HG02938 (cell line): ENCODE measurements around the gene MTA3.

Source experiments
- ATAC-seq: cut with Tn5 transposase; IDR thresholded peaks from one replicate; pipeline ENCODE4 v1.9.1; 2021; ENCODE audit warnings: mild to moderate bottlenecking, moderate library complexity; ENCODE audit not compliant: unreplicated experiment

MTA3 gene

GRCh38 chr2:42658306-42658705 is 89.9 kb downstream of the MTA3 start:
- no peak for ATAC-seq

GRCh38 chr2:42659609-42660008 is 91.2 kb downstream of the MTA3 start:
- no peak for ATAC-seq

- ATAC-seq: peak; percentile 83
Measured at GRCh38 chr2:42663106-42663780, 94.8 kb downstream of the MTA3 start.

DNA sequence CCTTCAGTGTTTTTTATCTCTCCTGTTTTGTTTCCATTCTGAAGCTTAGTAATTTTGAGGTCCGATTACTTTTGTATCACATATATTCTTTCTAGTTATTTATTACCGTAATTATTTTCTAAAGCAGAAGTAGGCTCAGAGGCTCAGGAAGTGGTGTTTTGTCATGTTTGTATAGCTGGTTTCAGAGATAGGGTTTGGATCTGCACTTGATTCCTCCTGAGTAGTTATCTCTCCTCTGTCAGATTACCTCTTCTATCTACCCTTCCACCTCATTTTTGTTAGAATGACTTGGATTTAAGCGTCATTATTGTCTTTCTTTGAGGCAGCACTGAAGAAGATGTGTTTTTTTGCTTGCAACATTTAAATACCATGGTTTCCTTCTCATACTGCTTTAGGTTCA is 95.4 kb downstream of the MTA3 start:
- peak; percentile 41 for ATAC-seq

- ATAC-seq: no peak
Measured at GRCh38 chr2:42673989-42674579, 105.7 kb downstream of the MTA3 start.

- ATAC-seq: no peak
Measured at GRCh38 chr2:42675815-42676214, 107.4 kb downstream of the MTA3 start.

- no peak for ATAC-seq
Measured at GRCh38 chr2:42685303-42685702, 116.9 kb downstream of the MTA3 start.

DNA sequence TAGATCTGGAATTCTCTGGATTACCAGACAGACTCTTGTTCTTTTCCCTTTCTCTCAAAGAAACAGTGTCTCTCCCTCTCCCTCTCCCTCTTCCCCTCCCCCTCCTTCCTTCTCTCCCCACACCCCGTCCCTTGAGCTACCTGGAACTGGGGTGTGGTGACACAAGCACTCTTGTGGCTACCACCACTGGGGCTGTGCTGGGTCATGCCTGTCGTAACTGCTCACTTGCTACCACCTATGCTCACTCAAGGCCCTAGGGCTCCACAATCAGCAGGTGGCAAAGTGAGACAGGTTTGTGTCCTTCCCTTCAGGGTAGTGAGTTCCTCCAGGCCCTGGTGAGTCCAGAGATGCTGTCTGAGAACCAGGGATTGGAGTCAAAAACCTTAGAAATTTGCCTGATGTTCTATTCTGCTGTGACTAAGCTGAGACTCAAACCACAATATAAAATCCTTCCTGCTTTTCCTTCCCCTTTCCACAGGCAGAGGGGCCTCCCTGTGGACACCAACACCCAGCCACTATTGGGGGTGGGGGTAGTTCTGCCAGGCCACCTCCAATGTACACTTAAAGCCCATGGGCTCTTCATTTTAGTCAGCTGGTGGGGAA is 124.7 kb downstream of the MTA3 start:
- ATAC-seq: no peak

- no peak for ATAC-seq
Measured at GRCh38 chr2:42693688-42694479, 125.5 kb downstream of the MTA3 start.

DNA sequence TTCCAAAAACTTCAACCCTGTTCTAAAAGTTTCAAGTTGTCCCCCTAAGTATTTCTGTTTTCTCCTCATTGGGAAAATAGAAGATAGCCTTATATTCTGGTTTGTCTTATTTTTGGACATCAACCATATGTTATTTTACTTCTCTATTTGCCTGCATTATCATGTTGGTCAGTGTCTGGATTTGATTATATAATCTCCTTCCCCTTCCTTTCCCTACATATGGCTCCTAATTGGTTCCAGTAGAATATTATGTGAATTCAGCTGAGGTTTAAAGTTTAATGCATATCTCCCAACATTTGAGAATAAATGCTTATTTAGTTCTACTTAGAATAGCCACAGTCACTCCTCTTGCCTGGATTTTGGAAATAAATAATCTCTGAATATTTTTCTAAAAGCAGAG is 128.6 kb downstream of the MTA3 start:
- no peak for ATAC-seq

- ATAC-seq: no peak
Measured at GRCh38 chr2:42698940-42699339, 130.5 kb downstream of the MTA3 start.

DNA sequence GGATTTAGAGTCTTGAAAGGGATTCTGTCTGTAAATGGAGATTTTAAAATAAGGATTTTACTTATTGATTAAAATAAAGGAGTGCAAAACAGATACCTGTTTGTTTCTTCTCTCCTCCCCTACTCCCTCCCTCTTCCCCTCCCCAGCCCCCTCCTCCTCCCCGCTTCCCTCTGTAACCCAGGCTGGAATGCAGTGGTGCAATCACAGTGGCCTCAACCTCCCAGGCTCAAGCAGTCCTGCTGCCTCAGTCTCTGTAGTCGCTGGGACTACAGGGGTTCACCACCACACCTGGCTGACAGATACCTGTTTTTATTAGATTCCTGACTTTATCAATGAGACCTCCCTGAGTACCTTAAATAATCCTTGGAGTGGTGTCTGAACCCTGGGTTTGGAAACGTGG is 138.4 kb downstream of the MTA3 start:
- no peak for ATAC-seq

- ATAC-seq: no peak
Measured at GRCh38 chr2:42708179-42708578, 139.7 kb downstream of the MTA3 start.

DNA sequence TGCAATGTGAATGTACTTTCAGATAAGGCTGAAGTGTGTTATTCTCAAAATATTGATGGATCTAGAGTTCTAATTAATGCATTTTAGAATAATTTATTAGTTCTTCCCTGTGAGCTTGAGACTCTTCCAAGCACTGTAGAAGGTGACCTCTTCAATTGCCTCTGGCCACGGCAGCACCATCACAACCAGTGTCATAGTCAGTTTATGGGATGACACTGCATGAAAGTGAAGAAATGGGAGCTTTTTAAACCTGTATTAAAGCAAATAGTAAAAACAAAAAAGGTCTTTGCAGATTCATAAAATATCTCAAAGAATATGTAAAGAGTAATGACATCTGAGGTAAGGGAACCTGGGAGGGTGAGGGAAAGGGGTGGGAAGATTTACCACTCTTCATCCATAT is 143.5 kb downstream of the MTA3 start:
- ATAC-seq: no peak

DNA sequence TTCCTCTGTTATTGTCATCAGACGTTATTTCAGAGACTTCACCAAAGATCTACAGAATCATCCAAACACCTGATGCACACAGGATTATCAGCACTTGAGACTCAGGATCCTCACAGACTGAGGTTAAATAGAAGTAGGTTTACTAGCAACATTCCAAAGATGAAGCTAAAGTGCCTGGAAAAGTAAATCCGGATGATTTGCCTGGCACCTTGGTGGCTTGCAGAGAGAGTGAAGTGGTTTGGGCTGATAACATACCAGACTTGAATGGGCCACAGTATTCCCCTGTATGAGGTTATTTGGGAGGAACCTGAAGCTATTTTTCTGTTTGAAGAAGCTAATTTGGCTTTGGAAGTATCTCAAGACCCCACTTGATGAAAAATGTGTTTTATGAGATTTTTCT is 144.5 kb downstream of the MTA3 start:
- ATAC-seq: no peak

DNA sequence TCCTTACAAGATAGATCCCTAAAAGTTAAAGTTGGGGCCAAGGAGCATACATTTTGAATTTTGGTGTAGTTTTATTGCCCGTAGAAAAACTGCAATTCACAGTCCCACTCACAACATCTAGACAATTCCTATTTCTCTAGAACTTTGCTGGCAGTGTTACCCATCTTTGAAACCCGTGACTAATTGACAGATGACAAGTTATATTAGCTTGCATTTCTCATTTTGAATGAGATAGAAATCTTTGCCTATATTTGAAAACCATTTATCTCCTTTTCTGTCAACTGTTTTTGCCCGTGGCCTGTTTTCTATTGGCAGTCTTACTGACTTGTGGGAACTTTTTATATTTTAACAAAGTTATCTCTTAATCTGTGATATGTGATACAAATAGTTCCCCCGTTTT is 145.5 kb downstream of the MTA3 start:
- no peak for ATAC-seq

DNA sequence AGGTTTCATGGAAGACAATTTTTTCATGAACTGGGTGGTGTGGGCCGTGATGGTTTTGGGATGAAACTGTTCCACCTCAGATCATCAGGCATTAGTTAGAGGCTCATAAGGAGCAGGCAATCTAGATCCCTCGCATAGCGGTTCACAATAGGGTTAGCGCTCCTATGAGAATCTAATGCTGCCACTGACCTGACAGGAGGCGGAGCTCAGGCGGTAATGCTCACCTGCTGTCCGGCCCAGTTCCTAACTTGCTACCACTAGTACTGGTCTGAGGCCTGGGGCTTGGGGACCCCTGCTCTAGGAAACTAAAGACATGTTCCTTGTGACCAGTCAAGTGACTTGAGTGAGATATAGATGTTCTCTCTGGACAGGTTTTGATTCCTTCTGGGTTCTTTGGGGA is 146.3 kb downstream of the MTA3 start:
- no peak for ATAC-seq

- no peak for ATAC-seq
Measured at GRCh38 chr2:42721898-42722297, 153.5 kb downstream of the MTA3 start.

GRCh38 chr2:42722320-42723190 is 154.1 kb downstream of the MTA3 start:
- ATAC-seq: peak; percentile 99

DNA sequence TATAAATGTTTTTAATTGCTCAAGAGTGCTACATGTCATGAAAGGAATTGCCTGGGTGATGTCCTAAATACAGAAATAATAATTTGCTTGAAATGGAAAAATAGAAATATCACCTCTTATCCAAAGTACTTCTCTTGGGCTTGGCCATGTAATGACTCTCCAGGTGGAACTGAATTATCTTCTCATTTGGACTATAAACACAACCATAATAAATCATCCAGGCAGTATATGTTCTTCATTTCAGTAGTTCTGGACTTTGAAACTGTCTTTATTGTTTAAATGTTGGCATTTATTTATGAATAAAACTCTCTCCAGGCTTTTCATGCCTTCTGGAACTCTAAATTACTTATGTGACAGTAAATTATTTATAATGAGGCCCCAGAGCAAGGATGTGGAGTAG is 155.0 kb downstream of the MTA3 start:
- ATAC-seq: no peak

GRCh38 chr2:42724886-42725285 is 156.5 kb downstream of the MTA3 start:
- no peak for ATAC-seq
